Sciatic nerve (tissue), 2 donors: ENCODE measurements around the gene ZNF622. TPM values are rescaled to one million over a fixed set of nuclear protein-coding genes. Genes with fewer than 3 reads are reported as not detected.
"Not testable (repeated sequence)": the region's sequence is repeated elsewhere in the genome, so short reads cannot be mapped to it uniquely, and the experiment has no call there.

Experiments used
- ATAC-seq: fragments of 200-7000 bp; cut with Tn5 transposase; one replicate; pipeline ENCODE4 v1.9.1; 2020; ENCODE audit warnings: mild to moderate bottlenecking, moderate library complexity
- DNase-seq: peaks from one replicate; pipeline ENCODE4 v3.0.0-alpha.2; 2020; ENCODE audit warnings: low spot score
- intact Hi-C: fragments of 100-400 bp; cut with DNase I; formaldehyde crosslinking; loops from one replicate; pipeline ENCODE4 v1.14.2; 2022
- total RNA-seq: library from RNA; stranded (reverse); fragmentation: NEBNext Ultra II Directional; extraction: Animal tissue kit (Norgen Biotek cat#: 25700); gene quantifications from one replicate; pipeline ENCODE4 v1.2.1, GENCODE V29; 2021
- donor health status: DM: no; HTN: no; CAD: no.
- donor health status: DM: no; HTN: no; CAD: no.

The ZNF622 gene
- total RNA-seq, 1 donor from 2014 or later, result 20.4 TPM

DNA sequence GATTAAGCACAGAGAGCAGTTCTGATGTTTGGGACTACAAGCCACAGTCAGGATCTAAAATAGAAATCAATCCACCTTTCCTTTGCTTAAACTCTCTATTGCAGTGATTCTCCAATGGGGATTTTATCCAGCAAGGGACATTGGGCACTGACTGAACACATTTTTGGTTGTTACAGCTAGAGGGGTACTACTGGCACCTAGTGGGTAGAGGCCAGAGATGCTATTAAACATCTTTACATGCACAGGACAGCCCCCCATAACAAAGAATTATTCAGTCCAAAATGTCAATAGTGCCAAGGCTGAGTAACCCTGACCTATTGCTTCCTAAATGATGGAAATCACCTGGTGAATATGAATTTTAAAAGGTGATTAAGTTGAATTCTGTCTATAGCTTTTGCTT, 12.0 kb downstream of the ZNF622 start:
- DNase-seq, result no peak
- intact Hi-C loops, result no loop called here
- ATAC-seq, result no peak

DNA sequence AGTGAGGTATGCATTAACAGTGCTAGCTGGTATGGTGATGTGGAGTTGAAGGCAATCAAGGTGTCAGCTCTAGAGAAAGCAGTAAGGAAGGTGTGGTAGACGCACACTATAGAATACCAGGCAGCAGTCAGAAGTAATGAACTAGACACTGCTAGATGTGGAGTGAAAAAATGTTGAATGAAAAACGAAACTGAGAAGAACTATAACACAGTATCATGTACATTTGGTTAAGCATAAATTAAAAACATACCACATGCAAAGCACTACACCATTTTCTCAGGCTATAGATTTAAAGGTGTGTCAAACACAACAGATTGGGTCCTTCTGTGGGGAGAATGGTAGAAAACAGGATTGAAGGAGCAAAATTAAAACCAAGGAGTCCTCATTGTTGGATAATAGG, 15.4 kb downstream of the ZNF622 start:
- no peak for DNase-seq
- intact Hi-C loops, result no loop called here
- ATAC-seq, result no peak

GRCh38 chr5:16446993-16447392, 18.6 kb downstream of the ZNF622 start:
- no peak for ATAC-seq
- intact Hi-C loops, result no loop called here
- DNase-seq, result no peak

GRCh38 chr5:16437977-16438376, 27.6 kb downstream of the ZNF622 start:
- ATAC-seq (no peak), DNase-seq (no peak)
- intact Hi-C loops, result no loop called here

DNA sequence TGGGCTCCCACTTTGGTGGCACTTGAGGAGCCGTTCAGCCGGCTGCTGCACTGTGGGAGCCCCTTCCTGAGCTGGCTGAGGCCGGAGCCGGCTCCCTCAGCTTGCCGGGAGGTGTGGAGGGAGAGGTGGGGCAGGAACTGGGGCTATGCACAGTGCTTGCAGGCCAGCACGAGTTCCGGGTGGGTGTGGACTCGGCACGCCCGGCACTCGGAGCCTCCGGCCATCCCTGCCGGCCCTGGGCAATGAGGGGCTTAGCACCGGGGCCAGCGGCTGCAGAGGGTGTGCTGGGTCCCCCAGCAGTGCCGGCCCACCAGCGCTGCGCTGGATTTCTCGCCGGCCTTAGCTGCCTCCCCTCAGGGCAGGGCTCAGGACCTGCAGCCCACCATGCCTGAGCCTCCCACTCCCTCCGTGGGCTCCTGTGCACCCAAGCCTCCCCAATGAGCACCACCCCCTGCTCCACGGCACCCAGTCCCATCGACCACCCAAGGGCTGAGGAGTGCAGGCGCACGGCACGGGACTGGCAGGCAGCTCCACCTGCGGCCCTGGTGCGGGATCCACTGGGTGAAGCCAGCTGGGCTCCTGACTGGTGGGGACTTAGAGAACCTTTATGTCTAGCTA, 29.4 kb downstream of the ZNF622 start:
- intact Hi-C loops, DNase-seq, ATAC-seq: not testable (repeated sequence)

DNA sequence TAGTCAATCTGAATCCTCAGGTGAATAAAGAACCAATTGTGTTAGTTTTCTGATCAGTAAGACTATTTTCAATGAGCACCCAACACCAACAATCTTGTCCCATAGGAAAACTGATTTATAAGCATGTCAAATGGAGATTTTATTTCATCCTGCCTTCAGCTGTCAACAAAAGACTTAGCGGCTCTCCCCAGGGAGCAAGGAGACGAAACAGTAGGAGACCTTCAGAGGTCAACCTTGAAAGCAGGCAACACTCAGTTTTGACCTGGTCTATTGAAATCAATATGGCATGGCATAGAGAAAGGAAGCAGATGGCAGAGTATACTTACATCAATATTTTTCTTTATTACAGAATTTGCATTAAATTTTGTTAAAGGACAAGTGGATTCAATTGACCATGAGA, 34.1 kb downstream of the ZNF622 start:
- DNase-seq (no peak), ATAC-seq (no peak)
- intact Hi-C loops, result no loop called here

DNA sequence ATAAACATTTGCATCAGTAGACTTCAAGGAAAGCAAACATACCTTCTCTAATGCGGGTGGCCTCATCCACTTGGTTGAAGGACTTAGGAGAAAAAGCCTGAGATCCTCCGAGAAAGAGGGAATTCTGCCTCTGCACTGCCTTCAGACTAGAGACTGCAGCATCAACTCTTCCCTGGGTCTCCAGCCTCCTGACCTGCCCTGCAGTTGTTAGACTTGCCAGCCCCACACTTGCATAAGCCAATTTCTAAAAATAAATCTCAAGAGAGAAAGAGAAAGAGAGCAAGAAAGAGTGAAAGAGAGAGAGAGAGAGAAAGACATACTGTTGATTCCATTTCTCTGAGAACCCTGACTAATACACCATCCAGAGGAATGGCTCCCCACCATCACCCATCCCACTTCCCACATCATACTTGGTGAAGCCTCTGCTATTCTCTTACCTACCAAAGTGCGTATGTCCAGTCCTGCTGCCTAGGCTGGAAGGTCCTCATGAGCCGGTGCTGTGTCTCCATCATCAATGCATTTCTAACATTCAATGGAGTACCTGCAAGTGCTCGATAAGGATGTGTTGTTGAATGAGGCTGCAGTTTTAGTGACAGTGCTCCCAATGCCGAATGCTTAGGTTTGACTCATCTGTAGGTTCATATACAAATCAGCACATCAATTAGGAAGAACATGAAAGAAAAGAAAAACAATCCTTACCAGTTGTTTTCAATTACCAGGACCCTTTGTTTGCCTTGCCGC, 35.1 kb downstream of the ZNF622 start:
- intact Hi-C loops, result no loop called here
- DNase-seq, result no peak
- no peak for ATAC-seq

DNA sequence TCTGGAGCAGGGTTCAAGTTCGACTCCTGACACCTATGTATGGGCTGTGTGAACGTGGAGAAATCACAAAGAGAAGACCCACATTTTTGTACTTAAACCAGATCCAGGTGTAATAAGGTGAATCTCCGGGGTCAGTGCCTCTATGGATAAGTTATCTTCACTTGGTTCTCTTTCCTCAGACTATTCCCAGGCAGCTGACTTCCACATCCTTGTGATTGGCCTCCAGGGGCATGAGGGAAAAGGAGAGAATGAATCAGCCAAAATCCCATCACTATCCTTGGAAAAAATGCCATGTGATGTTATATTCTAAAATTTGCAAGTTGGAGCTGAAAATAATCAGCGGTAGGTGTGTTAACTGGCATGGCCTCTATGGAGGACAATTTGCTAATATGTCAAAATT, 37.2 kb downstream of the ZNF622 start:
- no peak for DNase-seq
- intact Hi-C loops, result no loop called here
- ATAC-seq, result no peak

DNA sequence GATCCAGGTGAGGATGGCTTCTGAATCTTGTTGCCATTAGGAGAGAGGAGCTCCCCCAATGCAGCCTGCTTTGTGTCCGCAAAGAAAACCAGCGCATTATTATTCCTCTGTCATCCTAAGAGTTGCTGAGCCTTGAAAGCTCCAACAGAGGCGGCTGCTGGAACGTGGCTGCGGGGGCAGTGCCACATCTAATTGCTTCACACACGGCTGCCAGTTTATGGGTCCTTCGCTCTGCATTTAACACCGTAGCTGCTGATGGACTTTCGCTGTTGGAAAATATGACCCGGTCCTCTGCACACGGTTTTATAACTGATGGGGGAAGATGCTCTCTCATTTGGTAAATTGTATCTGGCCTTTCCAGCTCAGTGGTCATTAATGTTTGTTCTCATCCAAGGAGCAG, 38.0 kb downstream of the ZNF622 start:
- intact Hi-C loops, result no loop called here

DNA sequence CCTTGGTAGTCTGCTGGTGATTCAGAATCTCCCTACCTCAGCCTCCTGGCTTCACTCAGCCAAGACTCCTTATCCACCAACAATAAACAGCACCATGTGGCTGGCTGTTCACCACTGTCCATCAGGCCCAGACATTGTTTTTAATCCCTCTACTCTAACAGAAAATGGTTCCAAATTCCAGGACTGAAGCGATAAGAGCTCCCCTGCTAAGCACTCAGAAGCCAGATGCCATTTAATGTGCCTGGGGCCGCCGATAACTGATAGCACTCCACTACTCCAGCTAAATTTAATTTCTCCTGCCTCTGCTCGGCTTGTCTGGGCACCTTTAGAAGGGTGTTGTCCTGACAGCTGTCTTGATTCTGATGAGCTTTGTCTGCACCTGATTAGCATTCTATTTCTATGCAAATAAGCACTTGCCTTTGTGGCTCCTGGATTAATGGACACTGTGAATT, 47.1 kb downstream of the ZNF622 start:
- ATAC-seq (no peak), DNase-seq (no peak)
- intact Hi-C loops, result no loop called here

More for the DNA sequence above, 38.0 kb downstream of the ZNF622 start:
- no peak for ATAC-seq
- DNase-seq, result no peak

GRCh38 chr5:16417398-16418074, 48.1 kb downstream of the ZNF622 start:
- intact Hi-C loops, result no loop called here
- ATAC-seq, result no peak
- no peak for DNase-seq

GRCh38 chr5:16414861-16415260, 50.7 kb downstream of the ZNF622 start:
- ATAC-seq (no peak), DNase-seq (no peak)
- intact Hi-C loops, result no loop called here

DNA sequence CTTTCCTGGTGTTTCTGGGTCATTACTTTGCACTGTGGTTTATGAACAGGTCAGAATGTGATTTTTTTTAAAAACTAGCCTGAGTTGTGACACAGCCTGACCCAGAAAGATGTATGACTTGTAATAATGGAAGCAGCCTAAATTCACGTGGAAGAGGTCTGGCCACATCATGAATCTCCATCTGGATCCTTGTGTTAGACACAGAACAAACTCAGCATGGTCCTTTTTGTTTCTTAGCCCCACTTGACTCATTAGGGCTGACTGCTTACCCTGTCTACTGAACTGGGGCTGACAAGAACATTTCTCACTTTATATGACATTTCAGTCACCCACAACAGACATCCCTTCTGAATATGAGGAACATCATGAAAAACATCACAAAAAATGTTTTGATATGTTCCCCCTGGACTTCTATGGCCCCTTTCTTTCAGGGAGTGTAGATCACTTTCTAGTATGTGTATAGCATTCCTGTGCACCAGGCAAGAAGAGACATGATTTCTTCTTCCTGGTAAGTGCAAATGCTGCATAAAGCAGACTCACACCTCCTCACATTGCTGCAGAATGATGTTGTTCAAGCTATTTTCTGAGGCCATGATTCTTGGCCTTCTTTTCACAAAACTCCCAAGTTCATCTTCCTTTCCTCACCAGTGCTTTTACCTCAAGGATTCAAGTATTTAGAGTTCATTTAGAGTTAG, 52.3 kb downstream of the ZNF622 start:
- ATAC-seq, result no peak
- intact Hi-C loops, result no loop called here
- DNase-seq, result no peak

DNA sequence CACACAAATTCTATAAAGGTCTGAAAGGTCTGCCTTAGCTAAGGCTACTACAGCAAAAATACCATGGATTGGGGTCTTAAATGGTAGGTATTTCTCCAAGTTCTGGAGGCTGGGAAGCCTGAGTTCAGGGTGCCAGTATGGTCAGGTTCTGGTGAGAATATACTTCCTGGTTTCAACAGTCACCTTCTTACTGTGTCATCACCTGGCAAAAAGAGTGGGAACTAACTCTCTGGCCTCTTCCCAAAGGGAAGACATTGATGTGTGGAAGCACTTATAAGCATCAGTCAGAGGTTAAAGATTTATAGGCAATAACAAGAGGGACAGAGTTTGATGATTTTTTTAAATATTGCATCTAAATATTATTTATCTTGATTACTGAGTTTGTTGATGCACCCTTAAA, 53.0 kb downstream of the ZNF622 start:
- intact Hi-C loops, result no loop called here
- DNase-seq (no peak), ATAC-seq (no peak)

DNA sequence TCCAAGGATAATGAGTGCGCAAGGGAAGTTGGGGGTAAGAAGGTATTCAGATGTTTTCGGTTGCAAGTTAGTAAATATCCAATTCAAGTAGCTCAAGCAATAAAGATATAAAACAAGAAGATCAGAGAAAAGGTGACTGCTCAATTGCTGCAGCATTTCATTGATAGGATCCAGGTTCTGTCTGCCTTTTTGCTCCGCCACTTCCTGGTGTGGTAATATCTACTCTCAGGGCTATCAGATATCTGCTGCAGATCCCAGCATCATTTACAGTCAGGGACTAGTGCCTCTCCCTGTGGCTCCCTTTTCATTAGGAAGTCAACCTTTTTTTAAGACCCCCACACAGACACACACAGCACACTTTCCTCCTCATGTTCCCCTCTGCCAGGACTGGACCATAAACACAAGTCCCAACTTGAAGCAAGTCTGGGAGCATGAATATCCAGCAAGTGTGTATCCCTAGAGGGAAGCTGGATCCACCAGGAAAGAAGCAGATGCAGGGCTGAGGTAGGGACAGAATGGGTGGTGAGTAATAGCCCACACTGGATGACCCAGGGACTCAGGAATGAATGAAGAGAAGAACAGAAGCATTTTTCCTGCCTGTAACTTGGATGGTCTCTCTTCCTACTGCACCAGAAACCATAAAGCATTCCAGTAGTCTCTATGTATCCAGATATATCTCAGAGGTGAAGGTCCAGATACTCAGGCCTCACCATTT, 53.7 kb downstream of the ZNF622 start:
- intact Hi-C loops, result no loop called here
- no peak for ATAC-seq
- no peak for DNase-seq

DNA sequence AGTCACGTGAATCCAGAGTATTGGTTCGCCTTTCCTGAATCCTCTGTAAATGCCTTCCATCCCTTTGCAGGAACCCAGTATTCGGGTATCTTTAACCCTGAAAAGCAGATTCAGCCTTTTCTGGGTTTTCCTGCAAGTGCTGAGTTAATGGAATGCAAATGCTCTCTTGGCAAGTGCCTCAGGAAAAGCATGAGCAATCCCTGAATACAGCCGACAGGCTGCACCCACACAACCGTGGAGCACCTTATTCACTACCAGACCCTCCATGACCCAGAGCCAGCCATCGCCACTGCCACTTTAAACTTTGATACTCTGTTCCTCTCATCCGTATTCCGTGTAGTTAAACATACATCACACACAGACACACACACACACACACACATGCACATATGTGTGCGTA, 54.4 kb downstream of the ZNF622 start:
- DNase-seq, result no peak
- ATAC-seq, result no peak
- intact Hi-C loops, result no loop called here

DNA sequence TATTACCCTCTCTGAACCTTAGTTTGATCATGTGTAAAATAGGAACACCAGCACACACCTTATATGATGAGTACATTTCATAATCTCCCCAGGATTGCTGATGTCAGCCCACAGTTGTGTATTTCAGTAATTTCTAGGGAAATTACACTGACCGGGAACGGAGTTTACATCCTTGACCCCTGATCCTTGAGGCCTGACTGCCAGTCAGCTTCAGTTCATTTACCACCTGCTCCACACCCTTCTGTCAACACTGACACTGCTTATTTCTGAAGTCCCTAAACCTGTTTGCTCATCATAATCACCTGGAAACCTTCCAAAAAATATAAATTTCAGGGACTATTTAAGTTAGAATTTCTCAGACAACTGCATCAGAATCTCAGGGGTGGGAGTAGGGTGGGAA, 55.3 kb downstream of the ZNF622 start:
- no peak for ATAC-seq
- DNase-seq, result no peak
- intact Hi-C loops, result no loop called here

DNA sequence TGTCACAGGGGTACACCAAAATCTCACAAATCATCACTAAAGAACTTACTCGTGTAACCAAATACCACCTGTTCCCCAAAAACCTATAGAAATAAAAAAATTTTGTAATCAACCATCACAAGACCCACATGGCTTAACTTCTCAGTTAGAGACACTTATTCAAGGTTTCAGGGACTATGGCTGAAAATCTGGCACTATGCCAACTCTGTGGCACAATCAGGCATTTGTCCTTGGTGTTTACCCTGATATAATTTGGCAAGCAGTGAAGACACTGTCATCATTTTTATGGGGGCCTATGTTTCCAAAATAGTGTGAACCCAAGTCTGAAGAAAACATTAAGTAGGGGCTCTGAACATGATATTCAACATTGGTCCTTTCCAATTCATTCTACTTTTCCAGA, 59.0 kb downstream of the ZNF622 start:
- DNase-seq (no peak), ATAC-seq (no peak)
- intact Hi-C loops, result no loop called here

- no peak for ATAC-seq
- intact Hi-C loops, result no loop called here
- DNase-seq, result no peak
Measured at GRCh38 chr5:16406023-16406422, 59.6 kb downstream of the ZNF622 start.
